Thyroid gland (tissue), 4 donors: ENCODE results near the gene MAD1L1.

Experiments
- POLR2A ChIP-seq, 2 donors: fragments of 450-650 bp; IDR thresholded peaks; one replicate each; pipeline ENCODE4 v1.6.1; 2017; ENCODE audit warnings: antibody characterized with exemption in 2 of 2, mild to moderate bottlenecking in 2 of 2, moderate library complexity in 1 of 2
- TF ChIP-seq, protein P1 (sequence below), 6 experiments: fragments of 200-600 bp in 3 of 6; fragments of 450-650 bp in 3 of 6; sonication (generic) in 3 of 6; IDR thresholded peaks; one replicate each; pipeline ENCODE4 v1.5.1; 2016 to 2019; ENCODE audit warnings: antibody characterized with exemption in 6 of 6, mild to moderate bottlenecking in 2 of 6, inconsistent platforms in 1 of 6, moderate library complexity in 1 of 6

GRCh38 chr7:2000153-2000687 is 232.5 kb downstream of the MAD1L1 start:
- TF ChIP-seq, protein P1, sequence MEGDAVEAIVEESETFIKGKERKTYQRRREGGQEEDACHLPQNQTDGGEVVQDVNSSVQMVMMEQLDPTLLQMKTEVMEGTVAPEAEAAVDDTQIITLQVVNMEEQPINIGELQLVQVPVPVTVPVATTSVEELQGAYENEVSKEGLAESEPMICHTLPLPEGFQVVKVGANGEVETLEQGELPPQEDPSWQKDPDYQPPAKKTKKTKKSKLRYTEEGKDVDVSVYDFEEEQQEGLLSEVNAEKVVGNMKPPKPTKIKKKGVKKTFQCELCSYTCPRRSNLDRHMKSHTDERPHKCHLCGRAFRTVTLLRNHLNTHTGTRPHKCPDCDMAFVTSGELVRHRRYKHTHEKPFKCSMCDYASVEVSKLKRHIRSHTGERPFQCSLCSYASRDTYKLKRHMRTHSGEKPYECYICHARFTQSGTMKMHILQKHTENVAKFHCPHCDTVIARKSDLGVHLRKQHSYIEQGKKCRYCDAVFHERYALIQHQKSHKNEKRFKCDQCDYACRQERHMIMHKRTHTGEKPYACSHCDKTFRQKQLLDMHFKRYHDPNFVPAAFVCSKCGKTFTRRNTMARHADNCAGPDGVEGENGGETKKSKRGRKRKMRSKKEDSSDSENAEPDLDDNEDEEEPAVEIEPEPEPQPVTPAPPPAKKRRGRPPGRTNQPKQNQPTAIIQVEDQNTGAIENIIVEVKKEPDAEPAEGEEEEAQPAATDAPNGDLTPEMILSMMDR (IDR thresholded peaks at IDR 0.05): no peak
- TF ChIP-seq POLR2A (IDR thresholded peaks at IDR 0.05): no peak
